Astrocyte (in vitro differentiated cells and primary cell): ENCODE results near the gene IGSF3. TPM values are rescaled to one million over a fixed set of nuclear protein-coding genes. Genes with fewer than 3 reads are reported as not detected.
"Not testable (repeated sequence)": the region's sequence is repeated elsewhere in the genome, so short reads cannot be mapped to it uniquely, and the experiment has no call there.

Experiments
- DNase-seq: peaks from one replicate; pipeline ENCODE4 v3.0.0-alpha.2; 2010; ENCODE audit warnings: low read depth
- FAIRE-seq: peaks from 2 replicates; lab custom pipeline; 2011; peaks lifted over from hg19 to GRCh38; lab: Jason Lieb, UNC
- H2AFZ ChIP-seq: 2 replicates; pipeline ENCODE4 v1.6.0; 2012; ENCODE audit warnings: low read depth, low read length, inconsistent platforms
- H3K27ac ChIP-seq: 2 replicates; pipeline ENCODE4 v1.5.1; 2011; ENCODE audit warnings: low read depth, low read length, inconsistent platforms
- H3K27me3 ChIP-seq: 2 replicates; pipeline ENCODE4 v1.6.0; 2011; ENCODE audit warnings: low read length, inconsistent platforms; ENCODE audit not compliant: insufficient read depth
- H3K36me3 ChIP-seq: 2 replicates; pipeline ENCODE4 v1.5.1; 2011; ENCODE audit warnings: low read length, inconsistent platforms; ENCODE audit not compliant: insufficient read depth
- H3K4me1 ChIP-seq: 2 replicates; pipeline ENCODE4 v1.5.1; 2011; ENCODE audit warnings: low read length, inconsistent platforms; ENCODE audit not compliant: insufficient read depth
- H3K4me2 ChIP-seq: 2 replicates; pipeline ENCODE4 v1.6.0; 2012; ENCODE audit warnings: low read length, inconsistent platforms
- H3K4me3 ChIP-seq: 2 replicates; pipeline ENCODE4 v1.5.1; 2011; ENCODE audit warnings: low read depth, mild to moderate bottlenecking, low read length, inconsistent platforms; ENCODE audit not compliant: insufficient read depth
- H3K79me2 ChIP-seq: 2 replicates; pipeline ENCODE4 v1.6.0; 2012; ENCODE audit warnings: mild to moderate bottlenecking, low read length, inconsistent platforms; ENCODE audit not compliant: insufficient read depth
- H3K9ac ChIP-seq: 2 replicates; pipeline ENCODE4 v1.6.0; 2012; ENCODE audit warnings: mild to moderate bottlenecking, low read length, inconsistent platforms
- H3K9me3 ChIP-seq: 2 replicates; pipeline ENCODE4 v1.5.1; 2012; ENCODE audit warnings: low read depth, mild to moderate bottlenecking, low read length, inconsistent platforms; ENCODE audit not compliant: insufficient read depth
- H4K20me1 ChIP-seq: 2 replicates; pipeline ENCODE4 v1.6.0; 2012; ENCODE audit warnings: low read length, inconsistent platforms; ENCODE audit not compliant: insufficient read depth
- H3K27ac Mint-ChIP-seq: one replicate; pipeline ENCODE4 v1.8.0; 2021; ENCODE audit warnings: mild to moderate bottlenecking, mixed read lengths; ENCODE audit not compliant: unreplicated experiment
- H3K27me3 Mint-ChIP-seq: one replicate; pipeline ENCODE4 v1.8.0; 2021; ENCODE audit warnings: low read depth, mixed read lengths; ENCODE audit not compliant: unreplicated experiment
- H3K36me3 Mint-ChIP-seq: one replicate; pipeline ENCODE4 v1.8.0; 2021; ENCODE audit warnings: low read depth, mixed read lengths; ENCODE audit not compliant: unreplicated experiment
- H3K4me1 Mint-ChIP-seq: one replicate; pipeline ENCODE4 v1.8.0; 2021; ENCODE audit warnings: low read depth, mixed read lengths; ENCODE audit not compliant: unreplicated experiment
- H3K4me3 Mint-ChIP-seq: one replicate; pipeline ENCODE4 v1.8.0; 2021; ENCODE audit warnings: mild to moderate bottlenecking, moderate library complexity, mixed read lengths; ENCODE audit not compliant: unreplicated experiment
- H3K9me3 Mint-ChIP-seq: one replicate; pipeline ENCODE4 v1.8.0; 2021; ENCODE audit warnings: mild to moderate bottlenecking, mixed read lengths; ENCODE audit not compliant: unreplicated experiment
- EZH2 ChIP-seq: IDR thresholded peaks from 2 replicates; pipeline ENCODE4 v1.6.1; 2012; ENCODE audit warnings: mild to moderate bottlenecking, low read length, inconsistent platforms; ENCODE audit not compliant: insufficient read depth
- total RNA-seq: library from RNA; stranded (reverse); gene quantifications from 2 replicates; pipeline ENCODE4 v1.2.1, GENCODE V29; 2021
- TF ChIP-seq, protein P1 (sequence below): IDR thresholded peaks from 2 replicates; pipeline ENCODE4 v1.5.1; 2011; ENCODE audit warnings: low read depth, mild to moderate bottlenecking, inconsistent platforms, low read length, moderate library complexity; ENCODE audit not compliant: insufficient read depth

The IGSF3 gene
- total RNA-seq, 1 donor from 2014 or later = 11.7 TPM

GRCh38 chr1:116626915-116627314 is 40.6 kb downstream of the IGSF3 start:
- not testable (repeated sequence) for H3K27me3 Mint-ChIP-seq, H3K27me3 ChIP-seq, H3K9me3 Mint-ChIP-seq, H3K36me3 ChIP-seq, H3K4me1 ChIP-seq, H3K9me3 ChIP-seq, H3K4me3 ChIP-seq, H3K9ac ChIP-seq, H3K4me2 ChIP-seq, H3K4me1 Mint-ChIP-seq, H3K27ac ChIP-seq, H2AFZ ChIP-seq, FAIRE-seq, H4K20me1 ChIP-seq, H3K36me3 Mint-ChIP-seq, H3K27ac Mint-ChIP-seq, H3K4me3 Mint-ChIP-seq, H3K79me2 ChIP-seq
- peak; percentile 9 for DNase-seq

- H3K27ac Mint-ChIP-seq, H3K9me3 ChIP-seq, H3K4me2 ChIP-seq, FAIRE-seq, H3K4me1 ChIP-seq, H3K79me2 ChIP-seq, H3K27ac ChIP-seq, H3K4me3 ChIP-seq, H3K36me3 Mint-ChIP-seq, H3K36me3 ChIP-seq, H4K20me1 ChIP-seq, H2AFZ ChIP-seq, H3K4me3 Mint-ChIP-seq, H3K27me3 ChIP-seq, DNase-seq, H3K27me3 Mint-ChIP-seq, H3K9ac ChIP-seq, H3K9me3 Mint-ChIP-seq: not testable (repeated sequence)
- peaks cover 11% of the 10 kb centered on the region for H3K4me1 Mint-ChIP-seq
Observed at GRCh38 chr1:116625155-116625554, 42.4 kb downstream of the IGSF3 start.

DNA sequence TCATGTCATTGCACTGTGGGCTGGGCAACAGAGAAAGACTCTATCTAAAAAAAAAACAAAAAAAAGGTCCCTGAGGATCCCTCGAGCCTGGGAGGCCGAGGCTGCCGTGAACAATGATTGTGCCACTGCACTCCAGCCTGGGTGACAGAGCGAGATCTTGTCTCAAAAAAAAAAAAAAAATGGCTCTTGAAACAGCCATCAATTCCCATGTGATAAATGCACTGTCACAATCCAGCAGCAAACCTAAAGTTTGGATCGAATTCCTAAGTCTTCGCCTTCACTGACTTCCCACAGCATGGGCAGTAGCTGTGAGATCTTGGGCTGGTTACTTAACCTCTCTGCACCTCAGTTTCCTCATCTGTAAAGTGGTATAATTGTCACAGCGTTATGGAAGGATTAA is 43.5 kb downstream of the IGSF3 start:
- TF ChIP-seq, protein P1, sequence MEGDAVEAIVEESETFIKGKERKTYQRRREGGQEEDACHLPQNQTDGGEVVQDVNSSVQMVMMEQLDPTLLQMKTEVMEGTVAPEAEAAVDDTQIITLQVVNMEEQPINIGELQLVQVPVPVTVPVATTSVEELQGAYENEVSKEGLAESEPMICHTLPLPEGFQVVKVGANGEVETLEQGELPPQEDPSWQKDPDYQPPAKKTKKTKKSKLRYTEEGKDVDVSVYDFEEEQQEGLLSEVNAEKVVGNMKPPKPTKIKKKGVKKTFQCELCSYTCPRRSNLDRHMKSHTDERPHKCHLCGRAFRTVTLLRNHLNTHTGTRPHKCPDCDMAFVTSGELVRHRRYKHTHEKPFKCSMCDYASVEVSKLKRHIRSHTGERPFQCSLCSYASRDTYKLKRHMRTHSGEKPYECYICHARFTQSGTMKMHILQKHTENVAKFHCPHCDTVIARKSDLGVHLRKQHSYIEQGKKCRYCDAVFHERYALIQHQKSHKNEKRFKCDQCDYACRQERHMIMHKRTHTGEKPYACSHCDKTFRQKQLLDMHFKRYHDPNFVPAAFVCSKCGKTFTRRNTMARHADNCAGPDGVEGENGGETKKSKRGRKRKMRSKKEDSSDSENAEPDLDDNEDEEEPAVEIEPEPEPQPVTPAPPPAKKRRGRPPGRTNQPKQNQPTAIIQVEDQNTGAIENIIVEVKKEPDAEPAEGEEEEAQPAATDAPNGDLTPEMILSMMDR = no peak
- TF ChIP-seq EZH2 = no peak
- H3K4me1 ChIP-seq = no peaks in the 10 kb centered on the region
- no peak overlapping the region for H3K4me3 Mint-ChIP-seq
- no peak overlapping the region for H3K4me3 ChIP-seq
- H4K20me1 ChIP-seq = no peaks in the 10 kb centered on the region
- no peak overlapping the region for H3K27ac ChIP-seq
- DNase-seq (no peak), FAIRE-seq (no peak)
- H3K36me3 Mint-ChIP-seq = peaks cover 2% of the 10 kb centered on the region
- no peak overlapping the region for H3K27ac Mint-ChIP-seq
- H3K9me3 Mint-ChIP-seq = peaks cover 1% of the 10 kb centered on the region
- no peak overlapping the region for H2AFZ ChIP-seq
- peaks cover 11% of the 10 kb centered on the region for H3K4me1 Mint-ChIP-seq
- no peaks in the 10 kb centered on the region for H3K27me3 Mint-ChIP-seq
- no peak overlapping the region for H3K4me2 ChIP-seq
- H3K36me3 ChIP-seq = no peaks in the 10 kb centered on the region
- no peaks in the 10 kb centered on the region for H3K9me3 ChIP-seq
- no peaks in the 10 kb centered on the region for H3K79me2 ChIP-seq
- peaks cover 4% of the 10 kb centered on the region for H3K27me3 ChIP-seq
- no peak overlapping the region for H3K9ac ChIP-seq

GRCh38 chr1:116622496-116622895 is 45.0 kb downstream of the IGSF3 start:
- peaks cover 11% of the 10 kb centered on the region for H3K4me1 Mint-ChIP-seq
- H3K9me3 Mint-ChIP-seq = not testable (repeated sequence)

DNA sequence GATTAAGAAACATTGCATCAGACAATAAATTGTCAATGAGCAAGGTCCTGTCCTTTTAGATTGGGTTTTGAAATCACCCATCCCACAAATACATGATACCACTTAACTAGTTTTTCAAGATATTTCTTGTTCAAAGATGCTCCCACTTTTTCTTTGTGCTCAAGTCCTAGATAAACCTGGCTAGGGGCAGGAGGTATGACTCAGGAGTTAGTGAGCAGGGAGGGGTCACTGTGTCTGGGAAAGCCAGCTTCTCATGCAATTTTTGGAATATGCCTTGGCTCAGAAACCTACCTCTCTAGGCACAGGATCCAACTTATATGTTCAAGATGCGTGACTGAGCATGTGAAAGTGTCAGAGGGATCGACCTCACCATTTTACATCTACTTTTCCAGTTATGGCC is 45.8 kb downstream of the IGSF3 start:
- not testable (repeated sequence) for H3K9me3 ChIP-seq, H3K79me2 ChIP-seq, H2AFZ ChIP-seq, H3K27me3 ChIP-seq, DNase-seq, H3K4me2 ChIP-seq, H3K27me3 Mint-ChIP-seq, H4K20me1 ChIP-seq, H3K4me1 ChIP-seq, H3K9ac ChIP-seq, H3K4me3 ChIP-seq, H3K36me3 Mint-ChIP-seq, H3K9me3 Mint-ChIP-seq, H3K27ac ChIP-seq, H3K4me3 Mint-ChIP-seq, FAIRE-seq, H3K36me3 ChIP-seq, H3K27ac Mint-ChIP-seq
- peaks cover 11% of the 10 kb centered on the region for H3K4me1 Mint-ChIP-seq

More at GRCh38 chr1:116622496-116622895, 45.0 kb downstream of the IGSF3 start:
- H3K36me3 ChIP-seq, H3K9ac ChIP-seq, H4K20me1 ChIP-seq, H2AFZ ChIP-seq, H3K4me2 ChIP-seq, H3K4me3 Mint-ChIP-seq, FAIRE-seq, DNase-seq, H3K27ac ChIP-seq, H3K27ac Mint-ChIP-seq, H3K4me3 ChIP-seq, H3K36me3 Mint-ChIP-seq, H3K9me3 ChIP-seq, H3K27me3 ChIP-seq, H3K79me2 ChIP-seq, H3K27me3 Mint-ChIP-seq, H3K4me1 ChIP-seq: not testable (repeated sequence)
